ENCODE results near the gene PPM1N. TPM values are rescaled to one million over a fixed set of nuclear protein-coding genes. Genes with fewer than 3 reads are reported as not detected.

Gene PPM1N
- total RNA-seq, 1 donor from 2014 or later, result 0.52 TPM

GRCh38 chr19:45499196-45500180 lies 1.2 kb downstream of the PPM1N start:
- Mint-ChIP-seq H3K27ac (ENCODE audit: unreplicated experiment) (no peak overlapping the region), H3K4me3 (ENCODE audit: unreplicated experiment) (peak overlapping the region; percentile 16), H3K36me3 (ENCODE audit: low read depth) (no peaks in the 10 kb centered on the region), H3K27me3 (ENCODE audit: low read depth) (peaks cover 16% of the 10 kb centered on the region), H3K4me1 (ENCODE audit: low read depth) (peaks cover 23% of the 10 kb centered on the region), H3K9me3 (ENCODE audit: low read depth) (no peaks in the 10 kb centered on the region)
- TF ChIP-seq CTCF (IDR thresholded peaks at IDR 0.05), result no peak
- no peak for DNase-seq (ENCODE audit: low spot score)

- Mint-ChIP-seq H3K36me3 (ENCODE audit: low read depth) (no peaks in the 10 kb centered on the region), H3K9me3 (ENCODE audit: low read depth) (no peaks in the 10 kb centered on the region), H3K27ac (ENCODE audit: unreplicated experiment) (no peak overlapping the region), H3K27me3 (ENCODE audit: low read depth) (peaks cover 16% of the 10 kb centered on the region), H3K4me1 (ENCODE audit: low read depth) (peaks cover 31% of the 10 kb centered on the region), H3K4me3 (ENCODE audit: unreplicated experiment) (no peak overlapping the region)
- DNase-seq (ENCODE audit: low spot score), result no peak
- no peak for TF ChIP-seq CTCF (IDR thresholded peaks at IDR 0.05)
Measured at GRCh38 chr19:45500918-45501729, 2.9 kb downstream of the PPM1N start.

- Mint-ChIP-seq H3K36me3 (ENCODE audit: low read depth) (no peaks in the 10 kb centered on the region), H3K27me3 (ENCODE audit: low read depth) (peaks cover 16% of the 10 kb centered on the region), H3K4me3 (ENCODE audit: unreplicated experiment) (no peak overlapping the region), H3K4me1 (ENCODE audit: low read depth) (peaks cover 33% of the 10 kb centered on the region), H3K9me3 (ENCODE audit: low read depth) (no peaks in the 10 kb centered on the region), H3K27ac (ENCODE audit: unreplicated experiment) (no peak overlapping the region)
- DNase-seq (ENCODE audit: low spot score), result no peak
- no peak for TF ChIP-seq CTCF (IDR thresholded peaks at IDR 0.05)
Measured at GRCh38 chr19:45501730-45502014, 3.4 kb downstream of the PPM1N start.

GRCh38 chr19:45502111-45502510 lies 3.9 kb downstream of the PPM1N start:
- Mint-ChIP-seq H3K9me3 (ENCODE audit: low read depth) (no peaks in the 10 kb centered on the region), H3K36me3 (ENCODE audit: low read depth) (no peaks in the 10 kb centered on the region), H3K4me1 (ENCODE audit: low read depth) (peaks cover 31% of the 10 kb centered on the region), H3K4me3 (ENCODE audit: unreplicated experiment) (no peak overlapping the region), H3K27me3 (ENCODE audit: low read depth) (peaks cover 14% of the 10 kb centered on the region), H3K27ac (ENCODE audit: unreplicated experiment) (no peak overlapping the region)
- TF ChIP-seq CTCF (IDR thresholded peaks at IDR 0.05), result no peak
- no peak for DNase-seq (ENCODE audit: low spot score)

GRCh38 chr19:45503909-45504308 lies 5.7 kb downstream of the PPM1N start:
- H3K9me3 Mint-ChIP-seq (ENCODE audit: low read depth), result no peaks in the 10 kb centered on the region

More at GRCh38 chr19:45503909-45504308, 5.7 kb downstream of the PPM1N start:
- Mint-ChIP-seq H3K4me3 (ENCODE audit: unreplicated experiment) (no peak overlapping the region), H3K4me1 (ENCODE audit: low read depth) (peaks cover 23% of the 10 kb centered on the region), H3K27me3 (ENCODE audit: low read depth) (peaks cover 6% of the 10 kb centered on the region), H3K27ac (ENCODE audit: unreplicated experiment) (no peak overlapping the region), H3K36me3 (ENCODE audit: low read depth) (no peaks in the 10 kb centered on the region)
- no peak for TF ChIP-seq CTCF (IDR thresholded peaks at IDR 0.05)
- DNase-seq (ENCODE audit: low spot score), result no peak

Data from chondrocyte (in vitro differentiated cells).